Measurements from ENCODE around the gene MTOR. TPM values are rescaled to one million over a fixed set of nuclear protein-coding genes. Genes with fewer than 3 reads are reported as not detected.
"Not testable (repeated sequence)": the region's sequence is repeated elsewhere in the genome, so short reads cannot be mapped to it uniquely, and the experiment has no call there.

The MTOR gene
- total RNA-seq, 1 donor from 2014 or later, result 23.6 TPM

DNA sequence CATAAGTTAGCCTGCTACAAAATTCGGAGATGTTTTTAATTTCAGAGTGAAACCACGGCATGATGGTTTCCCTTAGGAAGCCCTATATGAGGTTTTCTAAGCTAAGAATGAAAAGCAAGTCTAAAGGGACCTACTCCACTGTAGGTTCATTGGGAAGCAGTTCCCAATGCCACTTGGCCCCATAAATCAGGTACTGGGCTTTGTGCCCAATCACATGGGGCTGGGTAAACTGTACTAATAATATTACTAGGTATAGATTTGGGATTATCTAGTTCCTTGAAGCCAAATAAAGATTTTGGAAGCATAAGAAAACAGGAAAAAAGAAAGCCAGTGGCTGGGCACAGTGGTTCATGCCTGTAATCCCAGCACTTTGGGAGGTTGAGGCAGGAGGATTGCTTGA lies 92.2 kb downstream of the MTOR start:
- Histone ChIP-seq H3K27ac (no peak overlapping the region), H3K27me3 (no peaks in the 10 kb centered on the region), H3K36me3 (no peaks in the 10 kb centered on the region), H3K4me1 (no peaks in the 10 kb centered on the region), H3K4me3 (no peak overlapping the region), H3K9me3 (no peaks in the 10 kb centered on the region)
- TF ChIP-seq, protein P1, sequence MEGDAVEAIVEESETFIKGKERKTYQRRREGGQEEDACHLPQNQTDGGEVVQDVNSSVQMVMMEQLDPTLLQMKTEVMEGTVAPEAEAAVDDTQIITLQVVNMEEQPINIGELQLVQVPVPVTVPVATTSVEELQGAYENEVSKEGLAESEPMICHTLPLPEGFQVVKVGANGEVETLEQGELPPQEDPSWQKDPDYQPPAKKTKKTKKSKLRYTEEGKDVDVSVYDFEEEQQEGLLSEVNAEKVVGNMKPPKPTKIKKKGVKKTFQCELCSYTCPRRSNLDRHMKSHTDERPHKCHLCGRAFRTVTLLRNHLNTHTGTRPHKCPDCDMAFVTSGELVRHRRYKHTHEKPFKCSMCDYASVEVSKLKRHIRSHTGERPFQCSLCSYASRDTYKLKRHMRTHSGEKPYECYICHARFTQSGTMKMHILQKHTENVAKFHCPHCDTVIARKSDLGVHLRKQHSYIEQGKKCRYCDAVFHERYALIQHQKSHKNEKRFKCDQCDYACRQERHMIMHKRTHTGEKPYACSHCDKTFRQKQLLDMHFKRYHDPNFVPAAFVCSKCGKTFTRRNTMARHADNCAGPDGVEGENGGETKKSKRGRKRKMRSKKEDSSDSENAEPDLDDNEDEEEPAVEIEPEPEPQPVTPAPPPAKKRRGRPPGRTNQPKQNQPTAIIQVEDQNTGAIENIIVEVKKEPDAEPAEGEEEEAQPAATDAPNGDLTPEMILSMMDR (IDR thresholded peaks at IDR 0.05), result no peak
- TF ChIP-seq POLR2A (IDR thresholded peaks at IDR 0.05) (no peak), POLR2AphosphoS5 (IDR thresholded peaks at IDR 0.05; ENCODE audit: insufficient read depth in 1 of 2, low read depth in 1 of 2) (no peak)
- intact Hi-C loops (cut with DNase I), result no loop called here
- no peak for DNase-seq (ENCODE audit: extremely low spot score in 2 of 2)

- DNase-seq (ENCODE audit: extremely low spot score in 2 of 2), result no peak
- Histone ChIP-seq H3K9me3 (no peaks in the 10 kb centered on the region), H3K4me3 (no peak overlapping the region), H3K27ac (no peak overlapping the region), H3K36me3 (no peaks in the 10 kb centered on the region), H3K27me3 (no peaks in the 10 kb centered on the region), H3K4me1 (no peaks in the 10 kb centered on the region)
- TF ChIP-seq POLR2A (IDR thresholded peaks at IDR 0.05) (no peak), POLR2AphosphoS5 (IDR thresholded peaks at IDR 0.05; ENCODE audit: insufficient read depth in 1 of 2, low read depth in 1 of 2) (no peak)
- TF ChIP-seq, protein P1 (IDR thresholded peaks at IDR 0.05), result no peak
- intact Hi-C loops (cut with DNase I), result no loop called here
Measured at GRCh38 chr1:11169202-11169601, 93.1 kb downstream of the MTOR start.

DNA sequence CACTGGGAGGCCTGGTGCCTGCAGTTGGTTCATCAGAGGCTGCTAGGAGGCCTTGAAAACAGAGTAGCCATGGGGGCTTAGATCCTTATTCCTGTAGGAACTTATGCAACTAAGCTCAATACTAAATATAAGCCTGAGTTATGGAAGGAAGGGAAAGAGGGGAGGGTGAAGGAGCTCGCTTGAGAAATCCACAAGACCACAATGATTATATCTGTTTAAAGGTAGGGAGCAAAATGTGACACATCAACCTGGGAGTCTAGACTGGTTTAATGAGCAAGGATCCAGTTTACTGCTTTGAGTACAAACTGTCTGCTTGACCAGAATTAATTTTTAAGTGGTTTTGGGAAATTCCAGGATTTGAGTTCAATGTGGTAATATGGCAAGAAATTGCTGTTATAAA lies 93.6 kb downstream of the MTOR start:
- Histone ChIP-seq H3K9me3 (no peaks in the 10 kb centered on the region), H3K27ac (no peak overlapping the region), H3K36me3 (no peaks in the 10 kb centered on the region), H3K4me3 (no peak overlapping the region), H3K27me3 (no peaks in the 10 kb centered on the region), H3K4me1 (no peaks in the 10 kb centered on the region)
- DNase-seq (ENCODE audit: extremely low spot score in 2 of 2), result no peak
- TF ChIP-seq POLR2AphosphoS5 (IDR thresholded peaks at IDR 0.05; ENCODE audit: insufficient read depth in 1 of 2, low read depth in 1 of 2) (no peak), POLR2A (IDR thresholded peaks at IDR 0.05) (no peak)
- TF ChIP-seq, protein P1 (IDR thresholded peaks at IDR 0.05), result no peak
- intact Hi-C loops (cut with DNase I), result no loop called here

GRCh38 chr1:11166744-11167143 lies 95.6 kb downstream of the MTOR start:
- H3K4me3 ChIP-seq; DNase-seq (ENCODE audit: extremely low spot score in 2 of 2); H3K36me3 ChIP-seq; H3K4me1 ChIP-seq; H3K27ac ChIP-seq; intact Hi-C loops (cut with DNase I); H3K9me3 ChIP-seq; H3K27me3 ChIP-seq: not testable (repeated sequence)

- H3K27me3 ChIP-seq; H3K27ac ChIP-seq; H3K4me3 ChIP-seq; H3K9me3 ChIP-seq; H3K36me3 ChIP-seq; intact Hi-C loops (cut with DNase I); DNase-seq (ENCODE audit: extremely low spot score in 2 of 2): not testable (repeated sequence)
- peaks cover 19% of the 10 kb centered on the region for H3K4me1 ChIP-seq
Measured at GRCh38 chr1:11162752-11163151, 99.6 kb downstream of the MTOR start.

DNA sequence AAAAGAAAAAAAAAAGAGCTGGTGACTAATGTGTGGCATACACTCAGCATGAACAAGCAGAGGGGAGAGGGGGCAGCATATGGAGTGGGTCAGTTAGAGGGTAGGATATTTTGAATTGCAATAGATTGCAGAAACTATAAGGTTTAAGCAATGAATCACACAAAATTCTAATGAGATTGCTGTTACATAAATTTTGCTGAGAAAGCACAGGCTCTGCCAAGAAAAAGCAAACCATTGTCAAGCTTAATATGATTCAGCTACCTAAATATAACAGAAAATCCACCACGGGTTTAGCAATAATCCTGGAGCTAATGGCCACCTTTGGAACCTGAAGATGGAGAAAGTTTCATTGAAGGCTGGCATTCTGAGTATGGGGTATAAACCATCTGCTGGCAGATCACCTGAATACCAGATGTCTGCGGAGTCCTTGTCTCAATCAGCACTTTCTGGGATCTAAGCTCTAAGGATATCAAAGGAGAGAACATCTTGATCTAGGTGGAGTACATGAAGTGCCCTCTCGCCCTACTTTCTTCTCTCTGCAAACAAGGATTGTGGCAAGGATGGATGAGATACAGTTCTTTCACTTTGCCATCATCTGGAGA lies 103.5 kb downstream of the MTOR start:
- H3K27me3 ChIP-seq, result no peaks in the 10 kb centered on the region
- H3K4me1 ChIP-seq, result peaks cover 30% of the 10 kb centered on the region
- H3K27ac ChIP-seq, result peak overlapping the region; percentile 63
- no peak overlapping the region for H3K4me3 ChIP-seq
- intact Hi-C loops (cut with DNase I), result no loop called here
- TF ChIP-seq, protein P1 (IDR thresholded peaks at IDR 0.05), result no peak
- TF ChIP-seq POLR2A (IDR thresholded peaks at IDR 0.05), result no peak
- TF ChIP-seq POLR2AphosphoS5 (IDR thresholded peaks at IDR 0.05; ENCODE audit: insufficient read depth in 1 of 2, low read depth in 1 of 2), result peak in 1 of 2 donors; percentile 54
- H3K36me3 ChIP-seq, result peaks cover 0 to 9% of the 10 kb centered on the region in 2 donors
- H3K9me3 ChIP-seq, result no peaks in the 10 kb centered on the region
- no peak for DNase-seq (ENCODE audit: extremely low spot score in 2 of 2)

All from vagina (tissue), 2 donors.